ENCODE results near the gene CNNM4. TPM values are rescaled to one million over a fixed set of nuclear protein-coding genes. Genes with fewer than 3 reads are reported as not detected.

CNNM4 gene
- total RNA-seq, 4 donors from 2014 or later: 66.5 to 134 (median 85.7) TPM

DNA sequence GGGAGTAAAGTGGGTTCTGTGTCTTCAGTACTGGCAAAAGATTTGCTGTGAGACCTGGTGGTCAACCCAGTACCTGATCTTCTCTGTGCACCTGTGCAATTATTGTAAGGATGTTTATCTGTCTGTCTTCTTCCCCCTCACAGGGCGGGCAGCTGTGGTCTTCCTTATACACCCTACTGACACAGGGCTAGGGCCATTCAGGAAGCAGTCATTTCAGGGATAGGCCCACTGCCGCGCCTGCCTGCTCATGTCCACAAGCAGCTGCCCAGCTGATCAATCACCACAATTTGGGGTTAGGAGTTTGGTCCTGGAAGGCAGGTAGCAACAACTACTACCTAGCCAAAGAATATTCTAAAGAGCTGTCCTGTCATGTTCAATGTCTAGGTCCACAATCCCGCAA is 1.2 kb upstream of the CNNM4 start:
- no peak for TF ChIP-seq POLR2A (IDR thresholded peaks at IDR 0.05)
- no peak for TF ChIP-seq POLR2AphosphoS5 (IDR thresholded peaks at IDR 0.05)
- TF ChIP-seq, protein P1, sequence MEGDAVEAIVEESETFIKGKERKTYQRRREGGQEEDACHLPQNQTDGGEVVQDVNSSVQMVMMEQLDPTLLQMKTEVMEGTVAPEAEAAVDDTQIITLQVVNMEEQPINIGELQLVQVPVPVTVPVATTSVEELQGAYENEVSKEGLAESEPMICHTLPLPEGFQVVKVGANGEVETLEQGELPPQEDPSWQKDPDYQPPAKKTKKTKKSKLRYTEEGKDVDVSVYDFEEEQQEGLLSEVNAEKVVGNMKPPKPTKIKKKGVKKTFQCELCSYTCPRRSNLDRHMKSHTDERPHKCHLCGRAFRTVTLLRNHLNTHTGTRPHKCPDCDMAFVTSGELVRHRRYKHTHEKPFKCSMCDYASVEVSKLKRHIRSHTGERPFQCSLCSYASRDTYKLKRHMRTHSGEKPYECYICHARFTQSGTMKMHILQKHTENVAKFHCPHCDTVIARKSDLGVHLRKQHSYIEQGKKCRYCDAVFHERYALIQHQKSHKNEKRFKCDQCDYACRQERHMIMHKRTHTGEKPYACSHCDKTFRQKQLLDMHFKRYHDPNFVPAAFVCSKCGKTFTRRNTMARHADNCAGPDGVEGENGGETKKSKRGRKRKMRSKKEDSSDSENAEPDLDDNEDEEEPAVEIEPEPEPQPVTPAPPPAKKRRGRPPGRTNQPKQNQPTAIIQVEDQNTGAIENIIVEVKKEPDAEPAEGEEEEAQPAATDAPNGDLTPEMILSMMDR (IDR thresholded peaks at IDR 0.05): no peak
- TF ChIP-seq EP300 (IDR thresholded peaks at IDR 0.05; ENCODE audit: low read depth): no peak
- H3K36me3 ChIP-seq: no peaks in the 10 kb centered on the region
- H3K27ac ChIP-seq: peak overlapping the region; percentile 84 to 89 (median 88)
- WGBS, 2 donors (ENCODE audit: low coverage in 1 of 2): 74% methylated on average over 4 of the region's 4 CpGs; no CpG with 5 or more reads in 1 of the 2 donors
- in situ Hi-C loops (cut with MboI; ENCODE audit: low pct_ligation_motif_present in 1 of 4, low pct_unique_long_range_greater_than_20kb in 1 of 4, low sequenced_read_pairs in 3 of 4): no loop called here
- no peaks in the 10 kb centered on the region for H3K9me3 ChIP-seq
- no peak overlapping the region for H3K4me3 ChIP-seq
- H3K27me3 ChIP-seq: no peaks in the 10 kb centered on the region
- peaks cover 6 to 53% (median 41%) of the 10 kb centered on the region in 4 donors for H3K4me1 ChIP-seq
- DNase-seq: peak; percentile 61
- intact Hi-C loops (cut with DNase I; ENCODE audit: low total_unique reads): loop anchor here (10.0 kb wide), 1 partner anchor 205 kb away; no protein-coding TSS in a partner anchor

DNA sequence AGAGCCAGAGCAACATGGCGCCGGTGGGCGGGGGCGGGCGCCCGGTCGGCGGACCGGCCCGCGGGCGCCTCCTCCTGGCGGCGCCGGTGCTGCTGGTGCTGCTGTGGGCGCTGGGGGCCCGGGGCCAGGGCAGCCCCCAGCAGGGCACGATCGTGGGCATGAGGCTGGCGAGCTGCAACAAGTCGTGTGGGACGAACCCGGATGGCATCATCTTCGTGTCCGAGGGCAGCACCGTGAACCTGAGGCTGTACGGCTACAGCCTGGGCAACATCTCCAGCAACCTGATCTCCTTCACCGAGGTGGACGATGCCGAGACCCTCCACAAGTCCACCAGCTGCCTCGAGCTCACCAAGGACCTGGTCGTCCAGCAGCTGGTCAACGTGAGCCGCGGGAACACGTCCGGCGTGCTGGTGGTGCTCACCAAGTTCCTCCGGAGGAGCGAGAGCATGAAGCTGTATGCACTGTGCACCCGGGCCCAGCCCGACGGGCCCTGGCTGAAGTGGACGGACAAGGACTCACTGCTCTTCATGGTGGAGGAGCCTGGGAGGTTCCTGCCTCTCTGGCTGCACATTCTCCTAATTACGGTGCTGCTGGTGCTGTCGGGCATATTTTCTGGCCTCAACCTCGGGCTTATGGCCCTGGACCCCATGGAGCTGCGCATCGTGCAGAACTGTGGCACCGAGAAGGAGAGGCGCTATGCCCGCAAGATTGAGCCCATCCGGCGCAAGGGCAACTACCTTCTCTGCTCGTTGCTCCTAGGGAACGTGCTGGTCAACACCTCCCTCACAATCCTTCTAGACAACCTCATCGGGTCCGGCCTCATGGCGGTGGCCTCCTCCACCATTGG is 507 bp downstream of the CNNM4 start:
- Histone ChIP-seq H3K4me1 (peaks cover 9 to 69% (median 48%) of the 10 kb centered on the region in 4 donors), H3K36me3 (no peaks in the 10 kb centered on the region), H3K9me3 (no peaks in the 10 kb centered on the region), H3K27me3 (no peaks in the 10 kb centered on the region), H3K27ac (peak overlapping the region; percentile 84 to 92 (median 88)), H3K4me3 (peak overlapping the region; percentile 53 to 85 (median 74))
- WGBS, 2 donors (ENCODE audit: low coverage in 1 of 2): 54 to 80% methylated on average over 4 to 20 of the region's 59 CpGs
- peak; percentile 54 for DNase-seq
- TF ChIP-seq POLR2AphosphoS5 (IDR thresholded peaks at IDR 0.05) (no peak), POLR2A (IDR thresholded peaks at IDR 0.05) (peak; percentile 20), EP300 (IDR thresholded peaks at IDR 0.05; ENCODE audit: low read depth) (no peak)
- TF ChIP-seq, protein P1 (IDR thresholded peaks at IDR 0.05): peak; percentile 48 to 73 (median 51)
- intact Hi-C loops (cut with DNase I; ENCODE audit: low total_unique reads) (loop anchor here (10.0 kb wide), 2 partner anchors 54 to 126 kb away; partner anchors contain the start of genes CNNM3 and KANSL3), in situ Hi-C loops (cut with MboI; ENCODE audit: low pct_ligation_motif_present in 1 of 4, low pct_unique_long_range_greater_than_20kb in 1 of 4, low sequenced_read_pairs in 3 of 4) (no loop called here)

DNA sequence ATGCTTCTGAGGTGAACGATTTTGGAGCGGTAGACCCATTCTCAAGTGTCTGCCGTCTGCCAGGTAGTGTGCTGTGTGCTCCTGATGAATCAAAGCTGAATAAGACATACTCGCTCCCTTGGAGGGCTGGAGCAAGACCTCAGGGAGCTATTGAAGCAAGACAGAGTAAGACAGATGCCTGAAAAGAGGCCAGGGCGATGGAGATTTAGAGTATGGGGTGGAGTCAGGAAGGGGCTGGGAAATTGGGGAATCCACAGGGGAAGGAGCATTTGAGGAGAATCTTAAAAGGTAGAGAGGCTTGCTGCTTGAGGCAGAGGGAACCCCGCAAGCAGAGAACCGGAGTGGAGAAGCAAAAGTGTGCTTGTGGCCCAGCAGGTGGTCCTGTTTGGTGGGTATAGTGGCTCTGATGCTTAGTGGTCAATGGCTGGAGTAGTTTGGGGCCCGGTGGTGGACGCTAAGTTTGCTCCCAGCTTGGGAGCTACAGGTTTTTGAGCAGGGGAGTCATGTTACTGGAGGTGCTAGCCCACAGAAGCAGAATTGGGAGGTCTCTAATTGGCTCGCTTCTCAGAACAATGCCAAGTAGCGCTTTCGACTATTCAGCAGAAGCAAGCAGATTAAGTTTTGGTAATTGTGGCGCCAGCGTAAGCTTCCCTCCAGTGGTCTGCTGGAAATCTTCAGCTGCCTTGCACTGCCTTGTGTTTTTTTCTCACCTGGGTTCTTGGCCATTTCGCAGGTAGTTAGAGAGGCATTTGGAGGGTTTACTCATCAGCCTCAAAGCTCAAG is 2.0 kb downstream of the CNNM4 start:
- in situ Hi-C loops (cut with MboI; ENCODE audit: low pct_ligation_motif_present in 1 of 4, low pct_unique_long_range_greater_than_20kb in 1 of 4, low sequenced_read_pairs in 3 of 4): no loop called here
- H3K4me1 ChIP-seq: peaks cover 12 to 85% (median 63%) of the 10 kb centered on the region in 4 donors
- DNase-seq: no peak

More for the DNA sequence above, 2.0 kb downstream of the CNNM4 start:
- Histone ChIP-seq H3K9me3 (no peaks in the 10 kb centered on the region), H3K27ac (peak overlapping the region; percentile 84 to 92 (median 88)), H3K36me3 (no peaks in the 10 kb centered on the region), H3K4me3 (peak overlapping the region; percentile 18 to 83 (median 58)), H3K27me3 (no peaks in the 10 kb centered on the region)
- TF ChIP-seq, protein P1 (IDR thresholded peaks at IDR 0.05): peak in 1 of 5 experiments; percentile 12
- no peak for TF ChIP-seq POLR2A (IDR thresholded peaks at IDR 0.05)
- intact Hi-C loops (cut with DNase I; ENCODE audit: low total_unique reads): loop anchor here (10.0 kb wide), 2 partner anchors 52 to 128 kb away; partner anchors contain the start of genes CNNM3 and KANSL3
- 18 to 19% methylated on average over 6 to 15 of the region's 15 CpGs for WGBS, 2 donors (ENCODE audit: low coverage in 1 of 2)
